Measurements from ENCODE around the gene RTEL1.

GRCh38 chr20:63693083-63693732, 35.1 kb downstream of the RTEL1 start:
- no peak for TF ChIP-seq CTCF (conservative IDR thresholded peaks at IDR 0.05; ENCODE audit: low read depth, low read length)
- TF ChIP-seq EZH2phosphoT487 (IDR thresholded peaks at IDR 0.05; ENCODE audit: borderline replicate concordance, low read length), result no peak
